BLaER1 (cell line): ENCODE results near the gene LAPTM4A.
"Not testable (repeated sequence)": the region's sequence is repeated elsewhere in the genome, so short reads cannot be mapped to it uniquely, and the experiment has no call there.

Experiments
- H3K27ac ChIP-seq: shearing (Covaris generic); formaldehyde crosslinking; 2 replicates; pipeline ENCODE4 v1.8.1; 2022
- H3K27me3 ChIP-seq: shearing (Covaris generic); formaldehyde crosslinking; 2 replicates; pipeline ENCODE4 v1.8.1; 2022
- H3K36me3 ChIP-seq: shearing (Covaris generic); formaldehyde crosslinking; 2 replicates; pipeline ENCODE4 v1.8.1; 2022
- H3K4me1 ChIP-seq: shearing (Covaris generic); formaldehyde crosslinking; 2 replicates; pipeline ENCODE4 v1.8.1; 2022
- H3K4me2 ChIP-seq: shearing (Covaris generic); formaldehyde crosslinking; 2 replicates; pipeline ENCODE4 v1.8.1; 2022
- H3K4me3 ChIP-seq: shearing (Covaris generic); formaldehyde crosslinking; 2 replicates; pipeline ENCODE4 v1.8.1; 2022
- H3K9ac ChIP-seq: shearing (Covaris generic); formaldehyde crosslinking; 2 replicates; pipeline ENCODE4 v1.8.1; 2022
- H3K9me3 ChIP-seq: shearing (Covaris generic); formaldehyde crosslinking; 2 replicates; pipeline ENCODE4 v1.8.1; 2022
- H4K20me1 ChIP-seq: shearing (Covaris generic); formaldehyde crosslinking; 2 replicates; pipeline ENCODE4 v1.8.1; 2022
- Cebpa-rat ChIP-seq: shearing (Covaris generic); IDR thresholded peaks from 2 replicates; pipeline ENCODE4 v1.8.1; 2022

LAPTM4A gene

GRCh38 chr2:20052861-20053281 is 1.4 kb upstream of the LAPTM4A start:
- Histone ChIP-seq H4K20me1 (peaks cover 9% of the 10 kb centered on the region; the same call in 1 of the 2 replicates), H3K4me2 (peak overlapping the region; percentile 75), H3K27me3 (no peaks in the 10 kb centered on the region), H3K27ac (no peak overlapping the region), H3K4me3 (no peak overlapping the region), H3K9me3 (no peaks in the 10 kb centered on the region), H3K4me1 (peaks cover 22% of the 10 kb centered on the region), H3K9ac (no peak overlapping the region), H3K36me3 (no peaks in the 10 kb centered on the region)
- TF ChIP-seq Cebpa-rat = no peak

- peak overlapping the region; percentile 75 for H3K4me2 ChIP-seq
- H4K20me1 ChIP-seq = peaks cover 13% of the 10 kb centered on the region; the same call in 1 of the 2 replicates
- peak overlapping the region; percentile 92 for H3K9ac ChIP-seq
- no peaks in the 10 kb centered on the region for H3K36me3 ChIP-seq
- no peaks in the 10 kb centered on the region for H3K9me3 ChIP-seq
- no peak for TF ChIP-seq Cebpa-rat
- peaks cover 24% of the 10 kb centered on the region for H3K4me1 ChIP-seq
- peak overlapping the region; percentile 90 for H3K4me3 ChIP-seq
- H3K27ac ChIP-seq = peak overlapping the region; percentile 85
- no peaks in the 10 kb centered on the region for H3K27me3 ChIP-seq
These were observed 912 bp upstream of the LAPTM4A start for GRCh38 chr2:20052229-20052851.

DNA sequence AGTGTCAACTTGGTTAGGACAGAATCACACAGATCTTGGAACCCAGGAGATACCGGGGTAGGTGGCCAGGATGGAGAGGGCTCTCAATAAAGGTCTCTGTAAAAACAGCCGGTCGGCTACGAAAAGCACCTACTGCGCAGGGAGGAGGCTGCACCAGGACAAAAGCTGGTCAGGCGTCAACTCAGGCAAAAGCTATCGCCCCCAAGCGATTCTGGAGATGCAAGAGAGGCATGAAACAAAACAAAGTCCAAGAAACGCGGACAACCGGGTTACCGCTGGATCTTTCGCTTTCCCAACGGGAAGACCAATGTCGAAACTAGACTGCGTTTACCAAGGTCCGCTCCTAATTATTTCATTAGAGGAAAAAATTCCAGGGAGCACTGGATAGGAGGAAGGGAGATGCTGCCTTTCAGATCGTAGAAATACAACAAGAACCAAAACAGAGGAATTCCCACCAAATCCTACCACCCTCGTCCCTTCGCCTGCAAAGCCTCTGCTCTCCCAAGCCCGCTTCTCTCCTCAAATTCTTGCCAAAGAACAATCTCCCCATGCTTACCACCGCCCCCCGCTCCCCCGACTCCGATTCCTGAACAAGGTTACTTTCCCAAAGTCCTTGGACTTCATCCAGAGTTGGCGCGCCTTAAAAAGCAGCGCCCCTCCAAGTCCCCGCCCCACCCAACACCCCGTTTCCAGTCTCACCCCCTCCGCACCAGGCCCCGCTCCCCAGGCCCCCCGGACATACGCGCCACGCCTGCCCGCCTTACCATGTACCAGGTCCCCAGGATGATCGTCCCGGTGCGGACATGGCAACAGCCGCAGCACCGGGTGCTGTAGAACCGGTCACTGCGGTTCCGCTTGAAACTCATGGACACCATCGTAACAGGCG is 539 bp downstream of the LAPTM4A start:
- Histone ChIP-seq H3K9ac (peak overlapping the region; percentile 92), H3K4me2 (peak overlapping the region; percentile 89), H3K9me3 (no peaks in the 10 kb centered on the region), H3K4me3 (peak overlapping the region; percentile 90), H3K36me3 (peaks cover 5% of the 10 kb centered on the region; the same call in 1 of the 2 replicates), H4K20me1 (peaks cover 25% of the 10 kb centered on the region), H3K27me3 (no peaks in the 10 kb centered on the region), H3K27ac (peak overlapping the region; percentile 85), H3K4me1 (peaks cover 24% of the 10 kb centered on the region)
- no peak for TF ChIP-seq Cebpa-rat

DNA sequence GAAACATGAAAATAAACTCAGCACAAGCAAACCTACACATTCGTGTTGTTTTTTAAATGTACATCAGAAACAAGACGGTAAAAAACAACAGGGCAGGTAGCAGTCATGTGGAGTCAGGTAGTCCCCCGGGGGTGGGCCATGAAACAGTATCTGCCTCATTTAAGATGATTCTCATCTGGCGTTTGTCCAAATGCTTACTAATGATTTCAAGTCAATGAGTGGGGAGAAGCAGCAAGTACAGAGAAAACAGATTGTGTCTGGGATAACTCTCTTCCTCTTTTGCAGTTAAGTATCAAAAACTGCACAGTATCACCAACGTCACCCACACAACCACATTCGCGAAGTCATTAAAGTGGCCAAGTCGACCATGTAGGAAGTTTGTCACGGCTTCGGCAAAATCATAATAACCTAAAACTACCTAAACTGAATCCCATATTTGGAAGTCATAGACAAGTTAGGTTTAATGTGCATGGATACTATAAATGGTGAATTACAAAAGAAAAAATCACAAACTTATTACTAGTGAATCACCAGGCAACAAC is 1.3 kb downstream of the LAPTM4A start:
- Histone ChIP-seq H3K4me1 (peaks cover 24% of the 10 kb centered on the region), H3K27ac (peak overlapping the region; percentile 85), H3K4me3 (peak overlapping the region; percentile 90), H3K27me3 (no peaks in the 10 kb centered on the region), H3K4me2 (peak overlapping the region; percentile 89), H3K9ac (peak overlapping the region; percentile 92), H3K36me3 (peaks cover 12% of the 10 kb centered on the region; the same call in 1 of the 2 replicates), H3K9me3 (no peaks in the 10 kb centered on the region), H4K20me1 (peaks cover 32% of the 10 kb centered on the region)
- no peak for TF ChIP-seq Cebpa-rat

DNA sequence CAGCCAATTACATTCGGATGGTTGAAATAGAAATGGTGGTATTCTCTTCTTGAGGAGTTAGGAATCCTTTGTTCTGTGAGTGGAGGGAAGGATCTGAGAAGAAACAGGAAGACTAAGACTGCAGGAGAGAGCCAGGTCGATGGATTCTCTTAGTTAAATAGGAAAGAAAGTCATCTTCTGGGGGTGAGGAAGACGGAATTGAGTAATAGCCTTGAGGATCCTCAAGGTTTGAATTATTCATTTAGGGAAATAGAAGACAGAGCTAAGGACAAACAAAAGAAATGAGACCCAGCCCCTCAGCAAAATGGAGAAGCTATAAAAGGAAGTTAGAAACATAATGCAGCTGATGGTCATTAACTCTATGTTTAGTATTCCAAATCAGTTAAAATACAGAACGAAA is 1.8 kb downstream of the LAPTM4A start:
- peak overlapping the region; percentile 92 for H3K9ac ChIP-seq
- TF ChIP-seq Cebpa-rat = no peak
- H3K4me2 ChIP-seq = peak overlapping the region; percentile 89
- H3K9me3 ChIP-seq = no peaks in the 10 kb centered on the region
- H3K27ac ChIP-seq = peak overlapping the region; percentile 85
- peaks cover 17% of the 10 kb centered on the region; the same call in 1 of the 2 replicates for H3K36me3 ChIP-seq
- H3K27me3 ChIP-seq = no peaks in the 10 kb centered on the region
- H3K4me3 ChIP-seq = peak overlapping the region; percentile 90
- peaks cover 24% of the 10 kb centered on the region for H3K4me1 ChIP-seq
- H4K20me1 ChIP-seq = peaks cover 37% of the 10 kb centered on the region

DNA sequence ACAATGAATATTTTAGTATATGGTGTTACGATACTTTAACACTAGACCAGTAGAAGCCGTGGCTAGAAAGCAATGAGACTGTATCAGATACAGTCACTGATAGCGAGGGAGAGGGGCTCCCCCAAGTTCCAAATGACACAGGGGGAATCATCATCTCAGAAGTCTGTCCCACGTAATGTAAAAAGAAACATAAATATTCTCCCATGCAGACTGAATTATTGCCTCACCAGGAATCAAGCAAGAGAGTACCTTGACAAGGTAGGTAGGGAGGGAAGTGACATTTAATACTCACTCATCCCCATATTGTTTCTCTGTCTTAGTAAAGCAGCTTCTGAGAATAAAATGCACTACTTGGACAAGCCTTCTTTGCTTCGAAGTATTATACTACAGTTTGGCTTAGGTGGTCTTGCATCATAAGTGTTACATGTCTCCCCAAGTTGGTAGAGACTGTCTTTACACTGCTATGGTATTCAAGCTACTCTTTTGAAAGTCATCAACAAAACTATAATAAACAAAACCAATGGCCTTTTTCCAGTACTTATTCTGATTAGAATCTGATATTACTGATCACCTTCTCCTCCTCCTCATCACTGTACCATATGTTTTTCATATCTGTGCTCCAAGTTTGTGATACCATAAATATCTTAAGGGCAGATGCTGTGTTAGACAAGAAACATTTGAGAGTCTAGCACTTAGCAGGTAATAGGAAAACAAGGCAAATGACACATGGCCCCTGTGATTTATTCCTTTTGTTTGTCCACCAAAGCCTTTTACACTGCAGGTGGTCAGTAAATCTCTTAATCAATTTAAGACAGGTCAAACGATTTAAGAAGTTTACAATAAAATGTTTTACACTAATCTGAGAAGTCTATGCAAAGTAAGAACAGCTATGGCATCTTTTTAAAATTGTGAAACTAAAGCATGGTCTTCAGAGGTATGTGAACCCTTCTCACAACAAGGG is 2.7 kb downstream of the LAPTM4A start:
- H4K20me1 ChIP-seq = peaks cover 46% of the 10 kb centered on the region
- H3K27me3 ChIP-seq = no peaks in the 10 kb centered on the region
- H3K9ac ChIP-seq = peak overlapping the region; percentile 92
- TF ChIP-seq Cebpa-rat = no peak
- H3K36me3 ChIP-seq = peaks cover 25% of the 10 kb centered on the region; the same call in 1 of the 2 replicates
- H3K4me3 ChIP-seq = peak overlapping the region; percentile 90
- no peaks in the 10 kb centered on the region for H3K9me3 ChIP-seq
- peak overlapping the region; percentile 85 for H3K27ac ChIP-seq
- peaks cover 27% of the 10 kb centered on the region for H3K4me1 ChIP-seq
- peak overlapping the region; percentile 89 for H3K4me2 ChIP-seq

DNA sequence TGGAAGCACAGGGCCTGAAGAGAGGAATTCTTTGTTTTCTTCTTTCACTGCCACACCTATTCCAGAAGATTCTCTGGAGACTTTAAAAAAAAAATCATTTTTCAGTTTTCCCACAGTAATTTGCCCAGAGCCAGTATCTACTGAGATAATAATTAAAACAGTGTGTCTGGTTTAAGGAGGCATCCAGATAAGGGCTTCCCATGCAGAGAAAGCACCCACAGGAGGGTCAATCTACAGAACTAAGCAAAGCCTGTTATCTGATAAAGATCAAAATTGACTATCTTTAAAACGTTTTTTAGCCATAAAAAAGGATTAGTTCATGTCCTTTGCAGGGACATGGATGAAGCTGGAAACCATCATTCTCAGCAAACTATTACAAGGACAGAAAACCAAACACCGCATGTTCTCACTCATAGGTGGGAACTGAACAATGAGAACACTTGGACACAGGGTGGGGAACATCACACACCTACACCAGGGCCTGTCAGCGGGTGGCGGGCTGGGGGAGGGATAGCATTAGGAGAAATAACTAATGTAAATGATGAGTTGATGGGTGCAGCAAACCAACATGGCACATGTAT is 5.6 kb downstream of the LAPTM4A start:
- H3K4me2 ChIP-seq, H3K4me3 ChIP-seq, H3K27ac ChIP-seq, H3K9me3 ChIP-seq, H3K9ac ChIP-seq, H3K27me3 ChIP-seq: not testable (repeated sequence)
- Histone ChIP-seq H3K4me1 (peaks cover 22% of the 10 kb centered on the region), H3K36me3 (peaks cover 53% of the 10 kb centered on the region), H4K20me1 (peaks cover 75% of the 10 kb centered on the region)

DNA sequence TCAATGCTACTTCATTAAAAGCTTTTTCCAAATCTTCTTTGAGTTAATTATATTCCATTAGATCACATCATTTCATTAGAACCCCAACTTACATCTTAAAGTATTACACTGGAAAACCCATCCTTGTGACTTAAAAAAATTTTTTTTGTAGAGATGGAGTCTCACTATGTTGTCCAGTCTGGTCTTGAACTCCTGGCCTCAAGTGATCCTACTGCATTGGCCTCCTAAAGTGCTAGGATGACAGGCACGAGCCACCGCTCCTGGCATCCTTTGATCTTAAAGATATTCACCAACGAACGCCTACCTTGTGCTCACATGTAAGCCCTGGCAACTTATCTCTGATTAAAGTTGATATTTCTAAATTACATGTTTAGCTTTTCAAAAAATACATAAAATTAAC is 6.7 kb downstream of the LAPTM4A start:
- TF ChIP-seq Cebpa-rat = no peak
- Histone ChIP-seq H3K36me3 (peaks cover 63% of the 10 kb centered on the region), H3K4me1 (peaks cover 22% of the 10 kb centered on the region), H3K27ac (no peak overlapping the region), H3K9ac (no peak overlapping the region), H3K9me3 (no peaks in the 10 kb centered on the region), H4K20me1 (peaks cover 86% of the 10 kb centered on the region), H3K4me3 (no peak overlapping the region), H3K27me3 (no peaks in the 10 kb centered on the region), H3K4me2 (no peak overlapping the region)

GRCh38 chr2:20042531-20042930 is 8.9 kb downstream of the LAPTM4A start:
- Histone ChIP-seq H3K4me3 (no peak overlapping the region), H3K27ac (no peak overlapping the region), H4K20me1 (peaks cover 95% of the 10 kb centered on the region), H3K36me3 (peaks cover 86% of the 10 kb centered on the region), H3K9ac (no peak overlapping the region), H3K4me1 (peaks cover 19% of the 10 kb centered on the region; the same call in 1 of the 2 replicates), H3K9me3 (peaks cover 7% of the 10 kb centered on the region; the same call in 1 of the 2 replicates), H3K27me3 (no peaks in the 10 kb centered on the region), H3K4me2 (no peak overlapping the region)
- no peak for TF ChIP-seq Cebpa-rat
